ENCODE measurements around the gene FAM240B. TPM values are rescaled to one million over a fixed set of nuclear protein-coding genes. Genes with fewer than 3 reads are reported as not detected.
A peak's percentile ranks its signal among the peaks of the same experiment; 100 is the strongest.

FAM240B gene
- total RNA-seq, 1 experiment from 2014 or later, result not detected

DNA sequence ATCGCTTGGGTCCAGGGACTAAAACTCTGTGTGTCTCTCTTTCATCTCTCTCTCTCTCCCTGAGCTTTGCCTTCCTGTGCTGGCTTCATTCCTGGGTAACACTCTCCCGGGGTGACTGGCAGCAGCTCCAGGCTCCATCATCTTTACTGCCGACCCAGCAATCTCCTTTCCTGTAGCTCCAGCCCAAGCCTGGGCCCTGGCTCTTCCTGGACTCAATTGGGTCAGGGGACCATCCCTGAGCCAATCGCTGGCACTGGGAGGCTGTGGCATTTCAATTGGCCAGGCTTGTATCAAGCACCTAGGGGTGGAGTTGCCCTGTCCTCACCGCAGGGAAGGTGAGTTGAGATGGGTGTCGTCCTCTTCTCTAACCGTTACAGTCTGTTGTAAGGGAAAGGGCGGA is 31.9 kb downstream of the FAM240B start:
- Histone ChIP-seq H3F3A (ENCODE audit: insufficient read depth, low read depth) (no peaks in the 10 kb centered on the region), H3K27me3 (ENCODE audit: insufficient read depth, low read depth) (no peaks in the 10 kb centered on the region), H3K79me2 (ENCODE audit: low read depth) (no peaks in the 10 kb centered on the region), H3K9me3 (ENCODE audit: insufficient read depth, low read depth) (no peaks in the 10 kb centered on the region), H2AFZ (peak overlapping the region; percentile 83), H3K27ac (no peak overlapping the region), H3K4me2 (peak overlapping the region; percentile 80), H3K36me3 (ENCODE audit: low read depth) (no peaks in the 10 kb centered on the region), H4K20me1 (ENCODE audit: insufficient read depth) (no peaks in the 10 kb centered on the region), H3K9me2 (ENCODE audit: insufficient read depth) (no peaks in the 10 kb centered on the region), H3K4me1 (replicated peaks; ENCODE audit: insufficient read depth) (peaks cover 10% of the 10 kb centered on the region; the same call in 1 of the 2 replicates), H3K4me3 (peak overlapping the region; percentile 49; the same call in 1 of the 2 replicates)
- ChIA-PET CTCF (no interaction called here), POLR2A (ENCODE audit: unreplicated experiment) (no interaction called here)
- DNase-seq, result no peak
- BruUV-seq (replicated peaks), result TSS peak; percentile 45
- TF ChIP-seq, protein P1, sequence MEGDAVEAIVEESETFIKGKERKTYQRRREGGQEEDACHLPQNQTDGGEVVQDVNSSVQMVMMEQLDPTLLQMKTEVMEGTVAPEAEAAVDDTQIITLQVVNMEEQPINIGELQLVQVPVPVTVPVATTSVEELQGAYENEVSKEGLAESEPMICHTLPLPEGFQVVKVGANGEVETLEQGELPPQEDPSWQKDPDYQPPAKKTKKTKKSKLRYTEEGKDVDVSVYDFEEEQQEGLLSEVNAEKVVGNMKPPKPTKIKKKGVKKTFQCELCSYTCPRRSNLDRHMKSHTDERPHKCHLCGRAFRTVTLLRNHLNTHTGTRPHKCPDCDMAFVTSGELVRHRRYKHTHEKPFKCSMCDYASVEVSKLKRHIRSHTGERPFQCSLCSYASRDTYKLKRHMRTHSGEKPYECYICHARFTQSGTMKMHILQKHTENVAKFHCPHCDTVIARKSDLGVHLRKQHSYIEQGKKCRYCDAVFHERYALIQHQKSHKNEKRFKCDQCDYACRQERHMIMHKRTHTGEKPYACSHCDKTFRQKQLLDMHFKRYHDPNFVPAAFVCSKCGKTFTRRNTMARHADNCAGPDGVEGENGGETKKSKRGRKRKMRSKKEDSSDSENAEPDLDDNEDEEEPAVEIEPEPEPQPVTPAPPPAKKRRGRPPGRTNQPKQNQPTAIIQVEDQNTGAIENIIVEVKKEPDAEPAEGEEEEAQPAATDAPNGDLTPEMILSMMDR (conservative IDR thresholded peaks at IDR 0.05), result no peak
- no peak for TF ChIP-seq EZH2 (IDR thresholded peaks at IDR 0.05; ENCODE audit: low read depth)
- intact Hi-C loops (cut with micrococcal nuclease; ENCODE audit: unreplicated experiment), result no loop called here

DNA sequence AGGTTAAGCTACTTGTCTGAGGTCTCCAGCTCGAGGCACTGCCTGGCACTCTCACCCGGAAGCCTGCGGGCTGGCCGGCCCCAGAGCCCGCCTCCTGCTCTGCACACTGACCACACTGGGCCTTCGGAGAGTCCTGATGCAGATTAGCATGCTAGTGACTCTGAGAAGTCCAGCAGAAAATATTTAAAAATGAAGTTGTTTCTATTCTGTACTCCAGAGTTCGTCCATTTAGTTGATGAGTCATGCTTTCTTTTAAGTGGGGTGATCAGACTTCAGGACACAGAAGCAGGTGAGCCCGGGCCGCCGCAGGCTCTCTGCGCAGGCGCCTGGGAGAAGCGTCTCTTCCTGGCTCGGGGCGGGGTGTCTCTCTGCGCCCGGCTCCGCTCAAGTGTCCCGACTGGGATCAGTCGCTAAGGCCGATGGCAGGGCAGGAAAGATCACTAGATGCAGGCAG is 32.5 kb downstream of the FAM240B start:
- no peaks in the 10 kb centered on the region for H3K9me3 ChIP-seq (ENCODE audit: insufficient read depth, low read depth)
- TF ChIP-seq, protein P1 (conservative IDR thresholded peaks at IDR 0.05), result no peak
- TF ChIP-seq EZH2 (IDR thresholded peaks at IDR 0.05; ENCODE audit: low read depth), result no peak
- no peaks in the 10 kb centered on the region for H3F3A ChIP-seq (ENCODE audit: insufficient read depth, low read depth)
- ChIA-PET CTCF (no interaction called here), POLR2A (ENCODE audit: unreplicated experiment) (no interaction called here)
- H3K27ac ChIP-seq, result peak overlapping the region; percentile 59; the same call in 1 of the 2 replicates
- H2AFZ ChIP-seq, result peak overlapping the region; percentile 83
- DNase-seq, result peak; percentile 63 to 75
- H3K4me2 ChIP-seq, result peak overlapping the region; percentile 80
- H3K9me2 ChIP-seq (ENCODE audit: insufficient read depth), result no peaks in the 10 kb centered on the region
- H3K27me3 ChIP-seq (ENCODE audit: insufficient read depth, low read depth), result no peaks in the 10 kb centered on the region
- no peaks in the 10 kb centered on the region for H3K79me2 ChIP-seq (ENCODE audit: low read depth)
- H3K4me1 ChIP-seq (replicated peaks; ENCODE audit: insufficient read depth), result peaks cover 15% of the 10 kb centered on the region
- peak overlapping the region; percentile 49; the same call in 1 of the 2 replicates for H3K4me3 ChIP-seq
- H3K36me3 ChIP-seq (ENCODE audit: low read depth), result no peaks in the 10 kb centered on the region
- no TSS peak for BruUV-seq (replicated peaks)
- intact Hi-C loops (cut with micrococcal nuclease; ENCODE audit: unreplicated experiment), result no loop called here
- no peaks in the 10 kb centered on the region for H4K20me1 ChIP-seq (ENCODE audit: insufficient read depth)

- intact Hi-C loops (cut with micrococcal nuclease; ENCODE audit: unreplicated experiment), result no loop called here
- no peak for DNase-seq
- no peaks in the 10 kb centered on the region for H3K9me3 ChIP-seq (ENCODE audit: insufficient read depth, low read depth)
- TF ChIP-seq EZH2 (IDR thresholded peaks at IDR 0.05; ENCODE audit: low read depth), result no peak
- TF ChIP-seq, protein P1 (conservative IDR thresholded peaks at IDR 0.05), result no peak
- ChIA-PET CTCF (no interaction called here), POLR2A (ENCODE audit: unreplicated experiment) (no interaction called here)
- H3K4me2 ChIP-seq, result peak overlapping the region; percentile 80
- no peaks in the 10 kb centered on the region for H3K27me3 ChIP-seq (ENCODE audit: insufficient read depth, low read depth)
- no peaks in the 10 kb centered on the region for H3K9me2 ChIP-seq (ENCODE audit: insufficient read depth)
- no peaks in the 10 kb centered on the region for H3K79me2 ChIP-seq (ENCODE audit: low read depth)
- H4K20me1 ChIP-seq (ENCODE audit: insufficient read depth), result no peaks in the 10 kb centered on the region
- H3F3A ChIP-seq (ENCODE audit: insufficient read depth, low read depth), result no peaks in the 10 kb centered on the region
- no peak overlapping the region; the same call in 1 of the 2 replicates for H3K4me3 ChIP-seq
- no TSS peak for BruUV-seq (replicated peaks)
- peak overlapping the region; percentile 83 for H2AFZ ChIP-seq
- no peaks in the 10 kb centered on the region for H3K36me3 ChIP-seq (ENCODE audit: low read depth)
- H3K27ac ChIP-seq, result peak overlapping the region; percentile 59; the same call in 1 of the 2 replicates
- H3K4me1 ChIP-seq (replicated peaks; ENCODE audit: insufficient read depth), result peaks cover 20% of the 10 kb centered on the region
Measured at GRCh38 chr9:38686933-38687332, 33.0 kb downstream of the FAM240B start.
